ENCODE results near the gene ASTN2.
"Not testable (repeated sequence)": the region's sequence is repeated elsewhere in the genome, so short reads cannot be mapped to it uniquely, and the experiment has no call there.

Gene ASTN2

DNA sequence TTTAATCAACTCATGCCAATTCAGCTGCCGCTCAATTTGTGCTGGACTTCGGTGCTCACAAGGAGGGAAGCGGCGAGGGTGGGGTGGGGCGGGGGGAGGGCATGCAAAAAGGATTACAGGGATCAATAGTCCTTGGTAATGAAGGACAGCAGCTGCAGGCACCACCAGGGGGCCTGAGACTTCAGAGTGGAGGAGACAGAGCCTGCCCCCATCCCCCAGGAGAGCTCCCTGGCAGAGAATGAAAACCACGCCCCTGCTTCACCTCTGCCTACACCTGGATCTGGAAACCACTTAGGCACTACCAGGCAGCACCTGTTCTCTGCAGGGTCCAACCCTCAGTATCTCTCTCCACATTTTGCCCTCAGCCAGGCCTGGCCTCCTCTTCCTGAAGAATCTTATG, 572.2 kb downstream of the ASTN2 start:
- no peak for FAIRE-seq

DNA sequence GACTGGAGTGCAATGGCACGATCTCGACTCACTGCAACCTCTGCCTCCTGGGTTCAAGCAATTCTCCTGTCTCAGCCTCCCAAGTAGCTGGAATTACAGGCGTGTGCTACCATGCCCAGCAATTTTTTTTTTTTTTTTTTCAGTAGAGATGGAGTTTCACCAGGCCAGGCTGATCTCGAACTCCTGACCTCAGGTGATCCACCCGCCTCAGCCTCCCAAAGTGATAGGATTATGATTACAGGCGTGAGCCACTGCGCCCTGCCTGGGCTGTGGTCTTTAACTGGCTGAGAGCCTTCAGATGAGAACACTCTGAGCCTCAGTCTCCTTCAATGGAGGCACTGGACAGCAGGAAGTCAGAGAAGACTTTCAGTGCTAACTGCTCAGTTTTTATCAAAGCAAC, 576.4 kb downstream of the ASTN2 start:
- not testable (repeated sequence) for FAIRE-seq

DNA sequence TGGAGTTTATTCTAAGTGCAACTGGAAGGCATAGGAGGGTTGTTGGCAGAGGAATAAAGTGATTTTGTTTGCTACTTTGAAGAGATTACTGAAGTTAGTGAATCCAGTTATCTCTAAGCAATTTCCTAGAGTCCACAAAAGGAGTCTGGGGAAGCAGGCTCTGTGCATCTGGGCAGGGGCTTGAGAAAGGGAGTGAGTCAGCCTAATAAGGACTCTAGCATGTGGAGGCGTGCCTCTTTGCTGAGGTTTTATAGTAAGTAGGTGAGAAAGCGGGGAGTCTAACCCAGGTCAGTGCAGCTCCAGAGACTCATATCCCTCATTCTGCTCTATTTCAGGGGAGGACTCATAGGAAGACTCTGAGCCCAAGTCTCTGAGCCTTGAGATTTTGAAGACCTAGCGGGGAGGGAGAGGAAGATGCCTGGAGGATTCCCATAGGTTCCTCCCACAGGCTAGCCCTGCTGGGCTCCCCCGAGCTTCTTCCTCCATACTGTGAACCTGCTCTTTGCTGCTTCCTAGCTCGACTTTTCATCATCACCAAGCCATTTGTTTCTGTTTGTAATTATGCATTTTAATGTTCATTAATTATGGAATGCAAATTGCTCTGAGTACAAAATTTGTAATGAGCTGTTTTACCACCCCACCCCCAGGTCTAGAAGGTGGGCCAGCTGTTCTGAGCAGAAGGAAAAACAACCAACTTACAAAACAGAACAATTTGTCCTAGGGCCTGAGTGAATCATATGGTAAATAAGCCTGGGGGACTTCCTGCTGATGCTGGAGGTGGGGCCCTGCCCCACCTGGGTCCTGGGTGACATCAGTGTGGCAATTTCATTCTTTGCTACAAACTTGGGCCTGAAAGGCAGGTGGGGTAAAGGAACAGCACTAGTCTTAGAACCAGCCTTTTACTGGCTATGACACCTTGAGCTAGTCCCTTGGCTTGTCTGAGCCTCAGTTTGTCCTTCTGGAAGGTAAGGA, 577.6 kb downstream of the ASTN2 start:
- FAIRE-seq = no peak

DNA sequence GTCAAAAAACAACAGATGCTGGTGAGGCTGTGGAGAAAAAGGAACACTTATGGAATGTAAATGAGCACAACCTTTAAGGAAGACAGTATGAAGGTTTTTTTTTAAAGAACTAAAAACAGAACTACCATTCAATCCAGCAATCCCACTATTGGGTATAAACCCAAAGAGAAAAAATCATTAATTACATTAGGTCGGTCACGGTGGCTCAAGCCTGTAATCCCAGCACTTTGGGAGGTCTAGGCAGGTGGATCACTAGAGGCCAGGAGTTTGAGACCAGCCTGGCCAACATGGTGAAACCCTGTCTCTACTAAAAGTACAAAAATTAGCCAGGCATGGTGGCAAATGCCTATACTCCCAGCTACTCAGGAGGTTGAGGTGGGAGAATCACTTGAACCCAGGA, 584.5 kb downstream of the ASTN2 start:
- FAIRE-seq = not testable (repeated sequence)

DNA sequence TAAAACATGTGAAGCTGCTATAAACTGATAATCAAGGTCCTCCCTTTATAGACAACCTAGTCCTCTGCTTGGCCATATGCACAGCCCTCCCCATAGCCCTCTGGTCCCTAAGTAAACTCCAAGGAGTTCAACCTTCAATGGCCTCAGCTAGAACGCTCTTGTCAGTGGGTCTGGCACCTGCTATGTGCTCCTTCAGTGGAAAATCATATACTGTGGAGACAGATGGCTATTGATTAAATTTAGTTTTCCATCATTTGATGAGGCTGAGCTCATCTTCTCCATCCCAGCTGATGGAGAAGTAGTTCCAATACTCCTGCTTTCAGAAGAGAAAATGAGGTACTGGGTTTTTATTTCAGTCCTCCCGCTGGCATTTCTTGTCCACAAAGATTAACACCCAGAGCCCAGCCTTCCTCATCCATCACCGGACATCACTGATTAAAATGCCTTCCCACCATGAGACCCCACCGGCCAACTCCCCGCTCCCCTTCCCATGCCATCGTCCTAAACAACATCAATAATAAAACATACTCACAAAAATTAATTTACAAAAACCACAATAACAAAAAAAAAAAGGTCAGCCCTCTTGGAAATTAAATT, 593.1 kb downstream of the ASTN2 start:
- no peak for FAIRE-seq

DNA sequence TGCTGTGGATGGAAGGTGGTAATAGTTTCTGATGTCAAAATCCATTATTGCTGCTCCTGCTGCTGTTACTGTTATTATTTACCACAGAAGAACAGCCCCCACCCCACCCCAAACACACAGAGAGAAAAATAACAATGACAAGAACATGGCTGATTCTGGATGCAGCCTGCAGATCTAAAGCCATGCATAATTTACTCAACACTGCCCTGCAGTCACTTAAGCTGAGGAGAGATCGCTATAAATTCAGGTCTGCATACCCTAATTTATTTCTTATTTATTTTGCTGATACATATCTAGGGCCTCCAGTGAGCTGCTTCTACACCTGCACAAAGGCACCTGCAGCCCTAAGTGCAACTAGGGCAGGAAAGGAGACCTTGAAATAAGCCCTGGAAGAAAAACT, 595.7 kb downstream of the ASTN2 start:
- no peak for FAIRE-seq

DNA sequence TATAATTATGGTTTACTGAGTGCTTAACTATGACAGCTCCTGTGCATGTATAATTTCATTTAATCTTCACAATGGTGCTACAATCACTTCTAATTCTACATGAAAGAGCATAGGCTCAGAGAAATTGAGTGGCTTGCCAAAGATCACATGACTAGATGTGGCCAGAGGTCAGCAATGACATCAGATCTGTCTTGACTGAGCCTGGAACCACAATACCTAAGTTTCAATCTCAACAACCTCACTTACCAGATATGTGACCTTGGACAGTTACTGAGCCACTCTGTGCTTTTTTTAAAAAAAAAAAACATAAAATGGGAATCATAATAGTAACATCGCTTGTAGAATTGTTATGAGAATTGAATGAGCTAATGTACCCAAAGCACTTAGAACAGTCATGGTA, 597.1 kb downstream of the ASTN2 start:
- FAIRE-seq = no peak

DNA sequence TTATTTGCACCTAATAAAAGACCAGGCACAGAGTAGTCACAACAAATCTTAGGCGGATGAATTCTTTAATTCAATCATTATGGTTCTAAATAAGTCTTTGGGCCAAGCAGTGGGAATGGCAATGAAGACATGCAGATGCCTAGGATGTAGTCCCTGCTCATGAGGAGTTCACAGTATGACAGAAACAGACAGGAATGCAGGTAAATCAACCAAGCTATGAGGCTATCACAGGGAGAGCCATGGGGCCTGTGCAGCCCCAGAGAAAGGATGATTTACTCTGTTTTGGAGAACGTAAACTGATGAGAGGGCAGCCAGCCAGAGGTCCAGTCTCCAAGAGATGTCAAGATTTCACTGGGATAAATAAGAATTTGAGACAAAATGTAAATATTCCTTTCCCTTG, 598.4 kb downstream of the ASTN2 start:
- FAIRE-seq = no peak

DNA sequence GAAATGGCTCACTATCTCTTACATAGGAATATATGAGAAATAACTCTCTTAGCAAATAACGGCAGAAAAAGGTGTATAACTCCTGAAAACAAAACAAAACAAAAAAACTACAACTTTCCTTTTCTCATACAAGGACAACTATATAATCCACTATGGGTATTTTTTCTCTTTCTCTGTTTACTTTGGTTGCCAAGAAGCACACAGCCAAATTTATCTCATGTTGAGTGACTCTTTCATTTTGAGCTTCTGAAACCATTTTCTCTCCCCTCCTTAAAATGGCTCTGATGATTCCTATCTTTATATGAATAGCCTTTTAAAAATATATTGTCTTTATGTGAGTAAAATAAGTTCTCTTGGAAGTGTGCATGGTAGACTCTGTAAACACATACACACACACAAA, 599.0 kb downstream of the ASTN2 start:
- no peak for FAIRE-seq

DNA sequence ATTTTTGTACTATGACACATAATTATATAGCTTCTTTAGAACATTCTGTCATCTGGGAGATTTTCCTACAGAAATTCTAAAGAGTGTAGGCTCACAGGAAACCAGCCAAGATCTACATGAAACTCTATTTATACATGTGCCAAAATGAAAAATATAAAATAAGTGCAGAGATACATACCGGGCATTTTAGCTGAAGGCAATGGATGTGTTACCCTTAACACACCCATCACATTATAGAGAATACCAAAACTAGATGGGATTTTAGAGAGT, 601.9 kb downstream of the ASTN2 start:
- FAIRE-seq = no peak

DNA sequence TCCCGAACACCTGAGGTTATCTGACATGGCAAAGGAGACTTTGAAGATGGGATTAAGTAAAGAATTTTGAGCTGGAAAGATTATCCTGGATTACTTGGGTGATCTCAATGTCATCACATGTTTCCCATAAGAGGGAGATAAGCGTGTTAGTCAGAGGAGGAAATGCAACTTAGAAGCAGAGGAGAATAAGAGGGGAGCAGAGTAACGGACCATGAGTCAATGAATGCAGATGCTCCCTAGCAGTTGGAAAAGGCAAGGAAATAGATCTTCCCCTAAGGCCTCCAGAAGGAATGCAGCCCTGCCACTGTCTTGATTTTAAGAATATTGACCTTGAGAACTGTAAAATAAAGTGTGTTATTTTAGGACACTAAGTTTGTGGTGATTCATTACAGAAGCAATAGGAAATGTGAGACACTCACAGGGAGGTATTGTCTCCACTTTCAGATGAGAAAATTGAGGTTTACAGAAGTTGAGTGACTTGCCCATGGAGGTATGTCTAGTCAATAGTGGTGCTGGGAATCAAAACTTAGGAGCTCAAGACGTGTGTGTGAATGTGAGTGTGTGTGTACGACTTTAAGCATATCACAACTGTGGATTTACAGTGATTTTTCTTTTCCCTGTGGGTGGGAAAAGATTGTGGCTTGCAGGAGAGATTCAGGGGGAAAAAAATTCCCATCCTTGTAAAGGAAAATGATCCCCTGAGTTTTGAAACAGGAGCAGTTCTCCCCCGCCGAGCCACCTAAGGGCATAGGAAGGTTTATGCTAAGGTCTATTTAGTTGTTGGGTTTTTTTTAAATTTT, 602.4 kb downstream of the ASTN2 start:
- FAIRE-seq = no peak

DNA sequence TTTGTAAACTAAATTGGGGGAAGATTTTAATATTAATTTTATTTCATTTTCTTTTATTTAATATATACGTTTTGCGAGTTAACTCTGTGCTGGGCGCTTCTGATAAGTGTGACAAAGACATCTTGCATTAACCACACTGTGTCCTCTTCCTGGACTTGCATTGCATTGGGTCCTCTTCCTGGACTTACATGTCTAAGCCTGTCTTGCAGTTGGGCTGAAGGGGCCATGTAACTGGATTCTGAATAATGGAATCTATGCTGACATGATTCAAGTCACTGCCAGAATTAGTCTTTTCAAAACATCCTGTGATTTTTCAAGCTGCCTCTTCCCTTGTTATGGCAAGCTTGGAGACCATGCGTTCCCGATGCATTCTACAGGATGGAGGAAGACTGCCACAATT, 605.2 kb downstream of the ASTN2 start:
- no peak for FAIRE-seq

DNA sequence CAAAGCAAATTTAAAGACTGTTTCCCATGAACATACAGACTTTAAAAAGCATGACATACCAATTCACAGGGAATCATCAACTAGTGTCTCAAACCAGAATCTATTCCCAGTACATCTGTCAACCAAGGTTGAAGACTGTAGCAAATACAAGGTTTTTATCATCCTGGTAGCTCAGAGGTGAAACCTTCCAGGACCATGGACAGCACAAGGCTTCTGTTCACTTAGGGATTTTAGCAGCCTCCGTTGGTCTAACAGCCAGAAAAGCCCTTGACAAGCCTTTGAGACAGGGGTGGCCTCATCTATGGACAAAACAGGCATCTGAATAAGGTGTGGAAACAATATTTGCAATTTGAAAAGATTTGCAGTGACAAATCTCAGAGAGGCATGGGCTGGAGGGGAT, 608.8 kb downstream of the ASTN2 start:
- FAIRE-seq = no peak

DNA sequence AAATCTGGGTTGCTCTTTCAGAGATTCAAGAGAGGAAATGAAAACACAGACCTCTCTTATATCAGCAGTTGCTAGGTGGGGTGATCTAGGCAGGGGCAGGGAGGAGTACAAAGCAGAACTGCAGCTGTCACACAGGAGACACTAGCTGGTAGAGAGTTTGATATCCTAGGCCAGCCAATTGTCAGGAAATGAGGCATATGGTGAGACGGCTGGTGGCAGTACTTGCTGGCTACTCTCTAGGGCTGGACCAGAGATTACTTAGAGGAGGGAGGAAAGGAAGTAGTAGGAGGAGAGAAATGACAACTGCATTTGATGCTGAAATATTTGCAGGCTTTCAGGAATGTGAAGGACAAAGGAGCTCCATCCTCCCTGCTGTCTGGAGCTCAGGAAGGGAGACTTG, 614.0 kb downstream of the ASTN2 start:
- no peak for FAIRE-seq

DNA sequence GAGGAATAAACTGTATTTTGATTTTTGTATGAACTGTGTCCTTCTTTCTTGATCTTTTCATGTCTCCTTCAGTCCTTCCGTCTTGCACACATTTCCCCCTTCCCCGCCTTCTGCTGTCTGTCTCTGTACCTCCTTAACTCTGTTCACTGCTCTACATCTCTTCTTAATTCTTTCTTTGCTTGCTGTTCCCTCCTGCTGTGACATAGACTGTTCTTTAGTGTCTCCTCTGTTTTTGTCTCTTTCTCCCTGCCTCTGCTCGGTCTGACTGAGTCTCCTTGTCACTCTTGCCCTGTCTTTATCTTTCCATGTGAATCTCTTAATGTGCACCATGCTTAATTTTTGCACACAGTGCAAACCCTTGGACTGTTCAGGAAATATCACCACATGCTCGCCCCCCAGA, 614.8 kb downstream of the ASTN2 start:
- FAIRE-seq = no peak

DNA sequence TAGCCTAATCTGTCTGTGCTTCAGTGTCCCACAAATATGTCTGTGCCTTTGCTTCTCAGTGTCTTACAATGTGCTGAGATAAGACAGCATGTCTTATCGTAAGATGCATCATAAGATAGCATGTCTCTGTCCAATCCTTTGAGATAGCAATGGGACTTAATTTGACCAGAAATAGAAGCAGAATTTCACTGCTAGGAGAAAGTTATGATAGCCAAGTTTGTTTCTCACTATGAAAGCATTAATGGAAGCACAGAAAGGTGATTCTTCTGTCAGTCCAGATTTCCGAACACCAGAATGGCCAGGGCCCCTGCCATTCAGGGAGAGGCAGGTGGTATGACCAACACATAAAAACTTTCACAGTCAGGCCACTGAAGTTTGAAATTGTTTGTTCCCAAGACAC, 616.3 kb downstream of the ASTN2 start:
- no peak for FAIRE-seq

DNA sequence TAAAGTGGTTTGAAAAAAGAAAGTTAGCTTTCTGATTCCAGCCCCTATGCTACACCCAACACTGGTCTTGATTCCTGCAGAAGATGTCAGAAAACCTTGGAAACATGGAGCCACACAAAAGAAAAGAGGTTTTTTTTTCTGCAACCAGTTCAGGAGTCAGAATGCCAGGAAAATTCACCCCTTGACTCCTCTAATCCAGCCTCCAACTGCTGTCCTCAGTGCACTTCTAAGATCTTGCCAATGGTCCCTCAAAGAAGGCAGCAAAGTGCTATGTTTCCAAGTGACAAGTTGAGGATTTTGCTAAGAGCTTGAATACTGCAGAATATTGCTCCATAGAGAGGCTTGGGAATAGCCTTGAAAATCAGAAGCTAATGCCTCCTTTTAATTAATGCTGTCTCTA, 617.6 kb downstream of the ASTN2 start:
- no peak for FAIRE-seq

DNA sequence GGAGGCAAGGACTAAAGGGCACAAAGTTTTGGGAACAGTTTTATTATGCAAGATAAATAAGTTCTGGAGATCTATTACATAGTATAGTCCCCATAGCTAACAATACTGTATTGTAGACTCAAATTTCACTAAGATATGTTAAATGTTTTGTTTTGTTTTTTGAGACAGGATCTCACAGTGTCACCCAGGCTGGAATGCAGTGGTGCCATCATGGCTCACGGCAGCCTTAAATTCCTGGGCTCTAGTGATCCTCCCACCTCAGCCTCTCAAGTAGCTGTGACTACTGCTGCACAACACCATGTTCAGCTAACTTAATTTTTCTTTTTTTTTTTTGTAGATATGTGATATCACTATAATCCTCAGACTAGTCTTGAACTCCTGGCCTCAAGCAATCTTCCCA, 618.2 kb downstream of the ASTN2 start:
- FAIRE-seq = no peak

DNA sequence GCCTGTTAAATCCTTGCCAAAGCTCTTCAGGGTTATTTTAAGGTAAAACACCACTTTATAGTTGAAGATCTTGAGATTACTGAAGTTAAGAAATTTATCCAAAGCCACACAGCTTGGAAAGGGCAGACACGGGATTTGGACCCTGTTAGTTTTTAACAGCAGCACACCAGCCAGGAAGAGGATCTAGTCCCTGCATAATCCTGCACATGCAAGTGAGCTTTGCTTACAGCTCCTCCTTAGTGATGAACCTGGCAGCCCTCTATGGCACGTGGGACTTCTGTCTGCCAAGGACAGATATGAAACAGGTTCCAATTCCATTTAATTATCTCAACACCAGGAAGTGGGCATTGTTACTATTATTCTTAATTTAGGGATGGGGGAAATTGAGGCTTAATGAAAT, 619.0 kb downstream of the ASTN2 start:
- FAIRE-seq = no peak

DNA sequence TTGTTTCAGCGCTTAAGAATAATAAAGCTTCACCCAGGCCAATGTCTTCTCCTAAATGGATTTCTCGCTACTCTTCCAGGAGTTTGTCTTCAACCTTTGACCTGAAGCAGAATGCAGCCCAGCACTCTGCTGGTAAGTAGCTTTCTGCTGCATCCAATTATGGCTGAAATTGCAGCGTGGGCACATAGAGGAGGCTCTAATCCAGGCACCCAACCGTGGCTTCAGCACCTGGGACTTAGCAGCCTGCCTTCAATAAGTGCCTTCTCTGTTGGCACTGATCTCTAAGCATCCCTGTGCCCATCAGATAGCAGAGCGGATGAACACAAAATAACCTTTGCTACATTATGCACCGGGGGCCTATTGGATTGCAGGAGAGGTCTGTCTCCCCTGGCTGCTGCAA, 622.6 kb downstream of the ASTN2 start:
- no peak for FAIRE-seq

DNA sequence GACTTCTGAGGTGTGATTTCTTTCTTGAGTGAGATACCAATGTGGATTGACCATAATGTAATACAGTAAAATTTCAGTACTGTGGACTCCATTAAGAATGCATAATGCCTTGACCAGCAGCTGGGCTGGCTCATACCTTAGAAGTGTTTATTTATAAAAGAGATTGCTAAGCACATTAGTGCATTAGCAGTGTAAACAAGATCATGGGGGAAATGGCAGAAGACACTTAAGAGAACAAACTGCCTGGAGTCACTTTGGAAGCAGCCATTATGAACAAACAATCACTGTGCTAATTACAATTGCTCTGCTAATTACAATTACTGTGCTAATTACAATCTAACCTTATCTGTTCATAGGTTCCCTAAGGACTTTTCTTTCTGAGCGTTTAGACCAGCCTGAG, 623.5 kb downstream of the ASTN2 start:
- FAIRE-seq = no peak

DNA sequence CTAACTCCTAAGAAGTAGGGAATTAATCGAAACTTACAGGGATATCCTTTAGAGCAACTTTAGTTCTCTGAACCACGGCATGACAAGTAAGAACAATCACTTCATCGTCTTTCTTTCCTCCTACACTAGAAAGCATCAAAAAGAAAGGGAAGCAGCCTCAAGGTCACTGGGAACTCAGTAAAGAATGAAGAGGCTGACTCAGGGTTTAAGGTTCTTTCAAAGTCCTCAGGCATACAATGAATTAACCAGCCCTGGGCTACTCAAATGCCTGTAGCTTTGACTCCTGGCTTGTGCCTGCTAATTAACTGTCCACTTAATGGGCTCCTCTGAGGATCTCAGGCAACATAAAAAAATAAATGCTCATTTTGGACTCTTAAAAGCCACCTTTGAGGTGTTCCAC, 625.8 kb downstream of the ASTN2 start:
- no peak for FAIRE-seq

DNA sequence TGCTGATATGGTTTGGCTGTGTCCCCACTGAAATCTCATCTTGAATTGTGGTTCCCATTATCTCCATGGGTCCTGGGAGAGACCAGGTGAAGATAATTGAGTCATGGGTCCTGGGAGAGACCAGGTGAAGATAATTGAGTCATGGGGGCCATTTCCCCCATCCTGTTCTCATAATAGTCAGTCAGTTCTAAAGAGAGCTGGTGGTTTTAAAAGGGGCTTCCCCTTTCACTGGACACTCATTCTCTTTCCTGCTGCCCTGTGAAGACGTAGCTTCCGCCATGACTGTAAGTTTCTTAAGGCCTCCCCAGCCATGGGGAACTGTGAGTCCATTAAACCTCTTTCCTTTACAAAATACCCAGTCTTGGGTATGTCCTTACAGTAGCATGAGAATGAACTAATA, 628.1 kb downstream of the ASTN2 start:
- FAIRE-seq = no peak

DNA sequence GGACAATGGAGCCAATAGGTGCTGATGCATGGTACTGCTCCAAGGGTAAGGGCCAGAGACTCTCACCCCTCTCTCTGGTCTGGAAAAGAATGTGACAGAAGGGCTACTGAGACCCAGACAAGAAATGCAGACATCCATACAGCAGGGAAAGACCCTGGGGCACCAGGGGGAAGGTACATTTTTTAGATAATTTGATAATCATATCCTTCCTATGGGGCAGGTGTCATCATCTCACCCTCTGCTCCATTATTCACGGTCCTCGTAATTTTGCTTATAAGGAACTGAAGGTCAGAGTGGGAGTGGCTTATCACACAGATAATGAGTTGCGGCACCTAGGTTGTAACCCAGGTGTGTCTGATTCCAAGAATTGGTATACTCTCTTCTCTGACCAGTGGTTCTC, 637.7 kb downstream of the ASTN2 start:
- FAIRE-seq = no peak
